ENCODE results near the gene CD164L2.
"Not testable (repeated sequence)": the region's sequence is repeated elsewhere in the genome, so short reads cannot be mapped to it uniquely, and the experiment has no call there.

Gene CD164L2

DNA sequence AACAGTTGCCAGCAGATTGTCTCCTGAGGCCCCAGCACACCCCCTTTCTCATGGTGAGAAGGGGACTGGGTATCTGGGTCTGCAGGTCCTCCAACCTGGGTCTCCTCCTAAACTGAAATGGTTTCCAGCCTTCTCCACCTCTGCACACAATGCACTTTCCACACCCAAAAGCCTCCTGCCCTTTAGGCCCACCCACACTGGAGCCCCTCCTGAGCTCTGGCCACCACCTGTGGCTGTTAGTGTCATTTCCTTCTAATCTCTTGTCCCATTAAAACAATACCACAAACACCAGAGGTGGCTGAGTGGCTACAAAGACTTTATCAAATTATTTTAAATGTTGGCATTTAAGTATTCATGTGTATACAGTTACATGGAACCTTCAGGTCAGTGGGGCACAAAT lies 20.8 kb upstream of the CD164L2 start:
- no peak for DNase-seq

GRCh38 chr1:27403065-27403726 lies 20.1 kb upstream of the CD164L2 start:
- DNase-seq, result no peak

- no peak for DNase-seq
These were observed 19.2 kb upstream of the CD164L2 start for GRCh38 chr1:27402349-27402754.

- DNase-seq, result no peak
These were observed 17.8 kb upstream of the CD164L2 start for GRCh38 chr1:27400963-27401341.

DNA sequence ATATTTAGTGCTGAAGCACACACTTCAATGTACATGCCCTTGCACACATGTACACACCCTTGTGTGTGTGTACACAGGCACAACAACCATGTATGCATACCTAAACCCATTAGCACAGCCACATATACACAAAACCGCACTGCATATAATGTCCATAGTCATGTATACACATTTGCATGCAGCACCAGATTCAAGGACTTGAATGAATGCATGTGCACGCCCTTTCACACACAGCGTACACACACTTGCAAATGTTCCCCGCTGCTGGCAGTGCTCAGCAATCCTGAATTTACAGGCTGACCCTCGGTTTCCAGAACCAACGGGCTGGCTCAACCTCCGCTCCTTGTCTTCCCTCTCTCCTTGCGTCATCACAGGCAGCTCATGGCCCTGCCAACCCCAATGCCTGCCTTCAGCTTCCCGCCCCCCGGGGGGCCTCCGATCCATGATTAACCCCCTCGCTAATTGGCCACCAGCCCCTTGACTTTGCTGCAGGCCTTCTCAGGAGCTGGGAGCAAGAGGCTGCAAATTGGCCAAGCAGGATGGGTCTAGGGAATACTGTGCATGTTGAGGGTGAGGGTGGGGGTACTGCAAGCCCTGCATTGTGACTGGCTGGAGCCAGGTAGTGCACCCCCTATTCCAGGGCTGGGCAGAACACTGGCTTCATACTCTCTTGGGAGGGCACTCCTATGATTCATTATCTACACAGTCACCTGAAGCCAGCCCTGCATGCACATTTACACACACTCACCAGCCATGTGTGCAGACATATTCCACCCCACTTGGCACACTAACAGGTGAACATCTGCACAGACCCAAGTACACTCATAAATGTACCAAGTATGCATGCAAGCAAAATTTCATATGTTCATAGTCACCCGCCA lies 17.2 kb upstream of the CD164L2 start:
- no peak for DNase-seq

DNA sequence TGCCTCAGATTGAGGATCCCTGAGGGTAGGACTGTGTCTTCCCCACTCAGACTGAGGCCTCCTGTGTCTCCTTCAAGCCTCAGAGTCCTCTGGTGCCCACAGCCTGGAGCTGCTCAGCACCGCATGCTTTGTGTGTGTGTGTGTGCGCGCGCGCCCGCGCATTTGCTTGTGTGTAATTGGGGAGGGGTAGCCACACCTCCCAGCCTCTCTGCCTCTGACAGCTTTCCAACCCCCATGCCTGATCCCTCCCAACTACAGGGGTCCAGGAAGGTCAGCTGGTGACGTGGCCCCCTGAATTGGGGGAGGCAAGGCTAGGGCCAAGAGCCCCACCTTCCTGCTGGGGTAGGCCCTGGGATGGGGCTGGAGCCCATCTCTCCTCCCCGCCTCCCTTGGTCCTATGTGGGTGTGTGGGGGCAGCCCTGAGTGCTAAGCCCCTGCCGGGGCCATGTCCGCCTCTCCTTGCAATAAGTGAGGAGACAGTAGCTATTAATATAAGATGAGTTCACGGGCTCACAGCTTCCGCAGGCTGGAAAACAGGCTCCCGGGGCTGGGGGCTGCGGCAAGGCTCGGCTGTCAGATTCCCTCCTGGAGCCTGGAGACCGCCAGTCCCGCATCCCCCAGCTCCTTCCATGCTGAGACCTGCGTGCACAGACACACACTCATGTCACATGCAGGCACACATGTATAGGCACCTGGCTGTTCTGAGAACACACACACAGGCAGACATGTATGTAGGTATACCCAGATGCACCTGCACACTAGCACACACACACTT lies 16.3 kb upstream of the CD164L2 start:
- DNase-seq, result no peak

GRCh38 chr1:27398405-27399149 lies 15.4 kb upstream of the CD164L2 start:
- no peak for DNase-seq

DNA sequence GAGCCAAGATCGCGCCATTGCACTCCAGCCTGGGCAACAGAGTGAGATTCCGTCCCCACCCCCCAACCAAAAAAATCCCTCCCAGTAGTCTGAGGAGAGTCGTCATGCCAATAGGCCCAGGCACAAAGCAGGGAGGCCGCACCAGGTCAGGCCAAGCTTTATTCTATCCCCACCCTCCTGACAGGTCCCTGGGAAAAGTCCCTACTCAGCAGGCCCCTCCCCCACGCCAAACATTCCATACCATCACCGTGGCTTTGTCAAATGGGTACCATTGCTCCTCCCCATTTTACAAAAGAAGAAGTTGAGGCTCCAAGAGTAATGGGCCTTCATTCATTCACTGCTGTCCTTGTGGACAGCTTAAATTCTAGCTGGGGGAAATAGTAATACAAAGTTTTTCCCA lies 14.6 kb upstream of the CD164L2 start:
- no peak for DNase-seq

DNA sequence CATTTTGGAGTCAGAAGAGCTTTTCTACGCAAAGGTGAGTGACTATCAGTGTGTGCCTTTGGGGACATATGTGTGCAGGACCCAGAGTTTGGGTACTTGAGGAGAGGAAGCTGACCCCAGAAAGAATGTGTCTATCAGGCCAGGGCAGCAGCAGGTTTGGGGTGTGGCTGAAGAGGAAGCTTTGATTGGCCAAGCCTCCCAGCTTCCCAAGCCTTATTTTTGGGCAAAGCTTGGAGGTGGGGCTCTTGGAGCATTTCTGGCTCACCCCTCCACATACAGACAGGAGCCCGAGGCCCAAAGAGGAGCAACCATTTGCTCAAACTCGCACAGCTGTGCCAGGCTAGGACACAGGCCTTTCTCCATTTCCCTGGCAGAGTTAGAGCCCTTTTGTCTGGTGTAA lies 14.0 kb upstream of the CD164L2 start:
- DNase-seq, result no peak

DNA sequence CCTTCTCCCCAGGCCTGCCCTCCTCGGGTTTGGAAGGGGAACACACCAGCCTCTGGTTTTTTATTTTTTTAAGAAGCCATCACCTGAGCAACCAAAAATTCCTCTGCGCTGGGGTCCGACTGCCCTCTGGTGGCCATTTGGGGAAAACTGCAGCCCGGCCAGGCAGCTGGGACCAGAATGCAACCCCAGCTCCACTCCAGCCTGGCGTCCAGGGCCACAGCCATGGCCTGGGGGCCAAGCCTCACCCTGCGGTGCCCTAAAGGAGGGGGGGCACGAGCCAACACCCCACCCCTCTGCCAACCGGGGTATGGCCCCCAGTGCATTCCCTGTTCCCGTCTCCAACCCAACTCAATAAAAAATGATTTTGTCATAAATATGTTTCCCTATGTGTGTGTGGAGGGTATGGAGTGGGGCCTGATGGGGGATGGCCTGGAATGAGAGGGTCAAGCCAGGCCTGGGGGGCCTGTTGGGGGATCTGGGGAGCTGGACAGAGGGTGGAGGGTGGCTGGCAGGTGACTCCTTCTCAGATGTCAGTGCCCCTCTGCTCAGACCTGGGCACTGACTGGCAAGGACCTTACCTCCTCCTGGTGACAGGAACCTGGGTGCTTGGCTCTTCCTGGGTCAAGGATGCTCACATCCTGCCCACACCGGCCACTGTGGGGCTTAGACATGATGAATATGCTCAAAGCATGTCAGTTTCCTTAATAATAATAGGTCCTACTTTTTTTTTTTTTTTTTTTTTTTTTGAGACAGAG lies 12.5 kb upstream of the CD164L2 start:
- peak; percentile 83 for DNase-seq

DNA sequence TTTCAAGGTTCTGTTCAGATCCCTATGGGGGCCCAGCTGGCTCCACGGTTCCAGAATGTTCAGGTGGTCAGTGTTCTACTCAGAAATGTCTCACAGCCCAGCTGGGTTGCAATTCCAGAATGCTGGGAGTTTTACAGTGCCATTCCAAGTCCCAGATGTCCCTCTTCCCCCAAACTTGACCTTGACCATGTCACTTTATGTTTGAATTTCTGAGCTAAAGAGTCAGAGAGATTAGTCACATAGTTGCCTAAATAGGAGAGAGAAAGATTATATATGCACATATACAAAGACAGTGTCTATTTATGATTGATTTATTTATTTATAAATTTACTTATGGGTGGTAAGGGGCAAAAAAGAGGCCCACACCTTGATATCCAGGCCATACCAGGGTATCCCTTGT lies 11.8 kb upstream of the CD164L2 start:
- no peak for DNase-seq

DNA sequence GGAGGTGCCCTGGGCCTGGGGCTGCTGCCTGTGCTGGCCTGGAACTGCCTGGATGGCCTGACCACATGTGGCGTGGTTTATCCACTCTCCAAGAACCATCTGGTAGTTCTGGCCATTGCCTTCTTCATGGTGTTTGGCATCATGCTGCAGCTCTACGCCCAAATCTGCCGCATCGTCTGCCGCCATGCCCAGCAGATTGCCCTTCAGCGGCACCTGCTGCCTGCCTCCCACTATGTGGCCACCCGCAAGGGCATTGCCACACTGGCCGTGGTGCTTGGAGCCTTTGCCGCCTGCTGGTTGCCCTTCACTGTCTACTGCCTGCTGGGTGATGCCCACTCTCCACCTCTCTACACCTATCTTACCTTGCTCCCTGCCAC lies 11.1 kb upstream of the CD164L2 start:
- no peak for DNase-seq

DNA sequence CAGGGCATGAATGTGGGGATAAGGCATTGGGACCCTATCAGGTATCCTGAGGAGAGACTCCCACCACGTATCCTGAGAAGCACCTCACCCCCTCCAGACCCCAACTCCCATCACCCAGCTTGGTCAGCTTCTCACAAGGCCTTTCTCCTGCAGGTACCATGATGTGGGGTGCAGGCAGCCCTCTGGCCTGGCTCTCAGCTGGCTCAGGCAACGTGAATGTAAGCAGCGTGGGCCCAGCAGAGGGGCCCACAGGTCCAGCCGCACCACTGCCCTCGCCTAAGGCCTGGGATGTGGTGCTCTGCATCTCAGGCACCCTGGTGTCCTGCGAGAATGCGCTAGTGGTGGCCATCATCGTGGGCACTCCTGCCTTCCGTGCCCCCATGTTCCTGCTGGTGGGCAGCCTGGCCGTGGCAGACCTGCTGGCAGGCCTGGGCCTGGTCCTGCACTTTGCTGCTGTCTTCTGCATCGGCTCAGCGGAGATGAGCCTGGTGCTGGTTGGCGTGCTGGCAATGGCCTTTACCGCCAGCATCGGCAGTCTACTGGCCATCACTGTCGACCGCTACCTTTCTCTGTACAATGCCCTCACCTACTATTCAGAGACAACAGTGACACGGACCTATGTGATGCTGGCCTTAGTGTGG lies 10.6 kb upstream of the CD164L2 start:
- DNase-seq, result no peak

GRCh38 chr1:27392778-27393635 lies 9.9 kb upstream of the CD164L2 start:
- peak; percentile 10 for DNase-seq

DNA sequence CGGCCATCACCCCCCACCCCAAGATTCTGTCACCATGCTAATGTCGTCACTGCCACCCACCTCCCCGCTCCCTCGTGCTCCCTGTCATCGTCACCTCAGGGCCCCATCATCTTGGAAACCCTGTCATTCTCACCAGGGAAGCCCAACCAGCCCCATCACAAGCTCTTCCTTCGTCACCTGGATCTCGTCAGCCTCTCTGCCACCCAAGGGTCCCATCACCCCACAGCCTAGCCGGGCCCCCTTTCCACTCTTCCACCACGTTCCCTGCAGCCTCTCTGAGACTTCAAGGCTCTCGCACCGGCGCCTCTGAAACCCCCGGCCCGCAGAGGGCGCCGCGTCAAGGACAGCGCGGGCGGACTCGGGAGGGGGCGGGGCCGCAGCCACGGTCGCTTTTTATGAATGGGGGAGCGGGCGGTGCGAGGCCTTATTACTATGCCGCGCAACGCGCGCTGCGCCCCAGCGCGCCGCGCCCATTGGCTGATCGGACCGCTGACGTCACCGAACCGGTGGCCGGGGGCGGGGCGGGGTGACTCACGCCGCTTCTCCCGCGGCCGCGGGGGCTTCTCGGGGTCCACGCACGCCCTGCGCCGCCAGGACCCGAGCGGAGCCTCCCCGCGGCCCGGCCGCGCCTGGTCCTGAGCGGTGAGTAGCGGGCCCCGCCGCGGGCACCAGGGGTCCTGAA lies 9.1 kb upstream of the CD164L2 start, which contains the start of gene GPR3:
Gene GPR3 (plus strand): TSS at position 527 of the 682 bp plus-strand sequence. CDS start 1,177 bp downstream, outside the sequence.
- DNase-seq, result peak; percentile 93

DNA sequence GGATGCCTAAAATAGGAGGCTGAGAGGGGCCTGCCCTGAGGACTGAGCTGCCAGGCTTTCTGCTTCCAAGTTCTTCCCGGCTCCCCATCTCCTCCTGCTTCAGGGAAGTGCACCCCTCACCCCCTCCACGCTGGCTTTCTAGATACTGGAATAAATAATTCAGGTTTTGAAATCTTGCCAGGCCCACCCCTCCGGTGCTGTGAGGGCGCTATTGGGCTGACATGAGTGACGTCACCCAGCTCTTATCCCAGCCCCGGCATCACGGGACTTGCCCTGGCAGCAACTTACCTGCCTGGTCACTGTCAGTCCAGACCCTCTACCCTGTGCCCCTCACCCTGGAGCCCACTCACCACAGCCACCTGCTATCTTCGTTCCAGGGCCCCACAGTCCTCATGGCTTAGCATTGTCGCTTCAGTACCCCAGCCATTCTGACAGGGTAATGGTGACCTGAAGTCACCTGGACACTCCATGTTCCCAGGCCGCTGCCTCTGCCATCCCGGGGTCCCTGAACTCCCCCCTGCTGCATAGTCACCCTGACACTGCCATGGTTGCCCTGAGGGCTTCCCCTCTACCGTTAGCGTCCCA lies 8.5 kb upstream of the CD164L2 start:
- DNase-seq, result peak; percentile 29

- peak; percentile 79 for DNase-seq
These were observed 5.3 kb upstream of the CD164L2 start for GRCh38 chr1:27388337-27389005.

DNA sequence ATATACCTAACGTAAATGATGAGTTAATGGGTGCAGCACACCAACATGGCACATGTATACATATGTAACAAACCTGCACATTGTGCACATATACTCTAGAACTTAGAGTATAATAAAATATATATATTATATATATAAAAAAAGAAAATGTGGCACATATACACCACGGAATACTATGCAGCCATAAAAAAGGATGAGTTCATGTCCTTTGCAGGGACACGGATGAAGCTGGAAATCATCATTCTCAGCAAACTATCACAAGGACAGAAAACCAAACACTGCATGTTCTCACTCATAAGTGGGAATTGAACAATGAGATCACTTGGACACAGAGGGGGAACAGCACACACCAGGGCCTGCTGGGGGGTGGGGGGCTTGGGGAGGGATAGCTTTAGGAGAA lies 1.7 kb upstream of the CD164L2 start:
- DNase-seq, result not testable (repeated sequence)

DNA sequence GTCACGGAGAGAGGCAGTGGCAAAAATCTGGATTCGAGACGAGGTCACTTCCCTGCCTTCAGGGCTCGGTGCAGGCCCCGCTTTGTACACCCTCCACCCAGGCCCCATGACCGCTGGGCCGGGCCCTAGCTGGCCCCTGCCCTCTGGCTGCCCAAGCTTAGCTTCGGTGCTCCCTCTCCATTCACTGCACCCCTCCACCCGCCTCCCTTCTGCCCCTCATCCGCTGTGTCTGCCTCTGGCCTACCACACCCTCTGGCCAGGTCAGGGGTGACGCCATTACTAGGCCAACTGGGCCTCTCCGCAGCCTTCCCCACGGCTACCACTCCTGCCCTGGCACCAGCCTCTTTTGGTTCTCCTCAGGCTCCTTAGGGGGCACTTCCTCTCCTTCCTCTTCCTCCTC lies 528 bp upstream of the CD164L2 start:
- no peak for DNase-seq

Data from activated naive CD4-positive, alpha-beta T cell treated with Interleukin-2 at 50 U/mL for 16 hours (primary cell).